Ectodermal cell (in vitro differentiated cells): ENCODE measurements around the gene KDR.

Experiments used
- H3K27ac ChIP-seq: 2 replicates; pipeline ENCODE4 v1.7.0; 2013; ENCODE audit warnings: mild to moderate bottlenecking, low read depth, low read length; ENCODE audit not compliant: insufficient read depth, poor library complexity, severe bottlenecking
- H3K27me3 ChIP-seq: 2 replicates; pipeline ENCODE4 v1.7.0; 2013; ENCODE audit warnings: mild to moderate bottlenecking, low read length; ENCODE audit not compliant: insufficient read depth, control insufficient read depth, poor library complexity, severe bottlenecking
- H3K36me3 ChIP-seq: one replicate; pipeline ENCODE4 v1.7.0; 2013; ENCODE audit warnings: low read length; ENCODE audit not compliant: control insufficient read depth, insufficient read depth
- H3K4me1 ChIP-seq: one replicate; pipeline ENCODE4 v1.7.0; 2013; ENCODE audit warnings: low read length; ENCODE audit not compliant: control insufficient read depth, insufficient read depth
- H3K4me3 ChIP-seq: 2 replicates; pipeline ENCODE4 v1.7.0; 2013; ENCODE audit warnings: low read depth, low read length, control low read depth; ENCODE audit not compliant: insufficient read depth
- H3K9me3 ChIP-seq: 2 replicates; pipeline ENCODE4 v1.7.0; 2013; ENCODE audit warnings: mild to moderate bottlenecking, low read length, moderate library complexity; ENCODE audit not compliant: control insufficient read depth
- WGBS, 2 experiments: methylation state at CpG; one replicate each; pipeline ENCODE4 v1.1.7; 2013; ENCODE audit warnings: missing lambda C conversion rate in 2 of 2; 5-methylcytosine and 5-hydroxymethylcytosine counted together

KDR gene

DNA sequence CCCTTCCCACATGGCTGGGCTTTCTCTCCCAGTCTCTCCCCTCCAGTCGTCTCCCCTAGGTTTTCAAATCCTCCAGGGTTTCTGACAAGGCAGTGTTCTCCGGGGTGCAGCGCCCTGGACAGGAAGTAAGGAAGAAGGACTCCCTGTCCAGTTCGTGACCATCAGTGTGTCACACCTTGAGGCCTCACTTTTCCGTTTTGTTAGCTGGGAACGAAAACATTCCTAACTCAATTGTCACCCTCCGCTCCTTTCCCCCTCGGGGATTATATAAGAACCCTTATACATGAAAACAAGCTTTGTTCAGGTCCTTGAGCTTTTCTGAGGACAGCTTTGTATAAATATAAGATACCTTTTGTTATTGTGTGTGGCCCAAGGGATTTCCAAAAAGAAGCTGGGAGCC, 92.1 kb downstream of the KDR start:
- H3K27me3 ChIP-seq: no peaks in the 10 kb centered on the region
- H3K9me3 ChIP-seq: no peaks in the 10 kb centered on the region
- 89 to 93% methylated on average over 8 of the region's 8 CpGs for WGBS, 2 experiments
- H3K4me3 ChIP-seq: no peak overlapping the region
- no peaks in the 10 kb centered on the region for H3K36me3 ChIP-seq
- H3K4me1 ChIP-seq: peaks cover 13% of the 10 kb centered on the region
- no peak overlapping the region for H3K27ac ChIP-seq

DNA sequence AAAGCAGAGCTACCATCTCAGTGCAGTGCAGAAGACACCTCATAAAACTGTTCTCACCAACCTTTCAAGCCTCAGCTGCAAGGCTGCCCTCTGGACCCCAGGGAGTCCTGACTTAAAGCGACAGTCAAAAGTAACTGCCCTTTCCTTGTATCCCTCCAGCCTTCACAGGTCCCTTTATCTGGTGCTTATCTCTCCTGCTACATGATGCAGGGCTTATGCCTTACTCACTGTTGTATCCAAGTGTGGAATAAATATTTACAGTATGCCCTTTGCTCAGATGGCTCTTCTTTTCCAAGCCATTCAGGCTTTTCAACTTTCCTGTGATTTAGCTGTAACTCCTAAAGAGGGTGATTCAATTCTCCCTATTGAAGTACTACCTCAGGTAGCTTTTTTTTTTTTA, 92.6 kb downstream of the KDR start:
- Histone ChIP-seq H3K4me3 (no peak overlapping the region), H3K9me3 (no peaks in the 10 kb centered on the region), H3K27ac (no peak overlapping the region), H3K27me3 (no peaks in the 10 kb centered on the region), H3K4me1 (peaks cover 13% of the 10 kb centered on the region), H3K36me3 (no peaks in the 10 kb centered on the region)
- WGBS, 2 experiments: 41 to 57% methylated on average over 1 of the region's 1 CpG

DNA sequence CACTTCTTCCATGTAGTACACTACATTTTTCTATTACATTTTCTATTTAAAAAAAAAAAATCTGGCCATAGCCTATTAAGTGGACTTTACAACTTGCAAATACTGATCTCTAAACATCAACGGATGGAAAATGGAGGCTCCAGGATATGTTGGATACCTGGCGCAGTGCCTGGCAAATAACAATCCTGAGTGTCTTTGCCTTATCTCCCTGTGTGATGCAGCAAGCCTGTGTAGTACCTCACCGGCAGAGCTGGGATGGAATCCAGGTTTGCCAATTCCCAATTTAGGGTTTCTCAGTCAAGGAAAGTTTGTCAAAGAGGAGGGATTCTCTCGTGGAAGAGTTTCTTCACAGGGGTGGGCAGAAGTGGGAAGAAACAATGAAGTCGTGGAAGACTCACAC, 93.2 kb downstream of the KDR start:
- Histone ChIP-seq H3K27me3 (no peaks in the 10 kb centered on the region), H3K36me3 (no peaks in the 10 kb centered on the region), H3K4me3 (no peak overlapping the region), H3K9me3 (no peaks in the 10 kb centered on the region), H3K4me1 (peaks cover 13% of the 10 kb centered on the region), H3K27ac (no peak overlapping the region)
- 91 to 94% methylated on average over 5 of the region's 5 CpGs for WGBS, 2 experiments

GRCh38 chr4:55031158-55031557, 94.2 kb downstream of the KDR start:
- WGBS, 2 experiments: 80 to 89% methylated on average over 3 to 5 of the region's 5 CpGs

DNA sequence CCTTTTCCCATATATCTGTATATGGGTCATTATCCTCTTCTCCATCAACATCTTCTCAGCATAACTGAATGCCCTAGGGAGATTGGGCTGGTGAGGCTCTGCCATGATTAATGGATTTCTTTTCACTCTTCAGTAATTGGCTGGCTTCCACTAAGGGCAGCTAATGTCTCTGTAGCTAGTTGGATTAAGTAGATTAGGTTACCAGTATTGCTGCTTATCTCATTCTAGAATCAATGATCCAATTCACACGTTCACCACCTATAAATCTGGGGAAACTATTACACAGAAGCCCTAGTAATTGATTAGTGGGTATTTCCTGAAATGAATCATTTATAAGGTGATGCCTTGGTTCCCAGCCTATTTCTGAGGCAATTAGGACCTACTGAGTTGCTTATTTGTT, 94.8 kb downstream of the KDR start:
- Histone ChIP-seq H3K9me3 (no peaks in the 10 kb centered on the region), H3K36me3 (no peaks in the 10 kb centered on the region), H3K27ac (no peak overlapping the region), H3K4me3 (no peak overlapping the region), H3K27me3 (no peaks in the 10 kb centered on the region), H3K4me1 (peaks cover 13% of the 10 kb centered on the region)
- WGBS, 2 experiments: no CpG with 5 or more reads among the region's 1 CpG

More at GRCh38 chr4:55031158-55031557, 94.2 kb downstream of the KDR start:
- no peaks in the 10 kb centered on the region for H3K9me3 ChIP-seq
- H3K4me1 ChIP-seq: peaks cover 13% of the 10 kb centered on the region
- no peak overlapping the region for H3K27ac ChIP-seq
- no peaks in the 10 kb centered on the region for H3K27me3 ChIP-seq
- no peaks in the 10 kb centered on the region for H3K36me3 ChIP-seq
- no peak overlapping the region for H3K4me3 ChIP-seq

DNA sequence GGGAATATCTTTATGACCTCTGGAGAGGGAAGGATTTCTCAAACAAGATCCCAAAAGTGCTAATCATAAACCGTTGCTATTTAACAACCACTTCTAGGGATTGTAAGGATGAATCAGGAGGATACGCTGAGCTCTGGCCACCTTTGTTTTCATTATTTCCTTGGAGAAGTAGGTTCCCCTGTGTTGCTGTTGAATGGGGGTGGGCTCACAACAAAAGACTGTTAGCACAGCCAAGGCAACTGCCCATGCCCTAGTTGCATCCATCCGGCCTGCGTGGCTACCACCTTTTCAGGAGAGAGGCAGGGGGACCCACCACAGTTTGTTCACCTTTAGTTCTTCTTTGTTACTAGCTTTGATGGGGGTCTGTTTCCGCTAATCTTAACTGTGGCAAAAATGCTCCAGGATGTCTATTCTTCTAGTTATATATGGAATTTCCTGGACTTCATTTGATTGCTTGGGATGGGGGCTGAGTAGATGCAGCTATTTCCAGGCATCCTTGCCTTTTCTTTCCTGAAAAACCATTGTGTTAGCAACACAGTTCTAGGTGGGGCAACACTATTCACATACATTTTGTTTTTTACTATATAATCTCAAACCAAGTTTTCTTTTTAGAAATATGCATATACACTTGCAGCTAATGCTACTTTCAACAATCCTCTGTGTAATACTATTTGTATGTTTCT, 95.4 kb downstream of the KDR start:
- H3K4me3 ChIP-seq: no peak overlapping the region
- H3K27me3 ChIP-seq: no peaks in the 10 kb centered on the region
- H3K4me1 ChIP-seq: peaks cover 13% of the 10 kb centered on the region
- H3K36me3 ChIP-seq: no peaks in the 10 kb centered on the region
- H3K27ac ChIP-seq: no peak overlapping the region
- no peaks in the 10 kb centered on the region for H3K9me3 ChIP-seq
- 33 to 49% methylated on average over 4 to 5 of the region's 5 CpGs for WGBS, 2 experiments

- no peak overlapping the region for H3K4me3 ChIP-seq
- H3K4me1 ChIP-seq: peaks cover 13% of the 10 kb centered on the region
- H3K27me3 ChIP-seq: no peaks in the 10 kb centered on the region
- WGBS, 2 experiments: 100% methylated on average over 1 of the region's 1 CpG; no CpG with 5 or more reads in 1 of the 2 experiments
- no peaks in the 10 kb centered on the region for H3K36me3 ChIP-seq
- no peak overlapping the region for H3K27ac ChIP-seq
- no peaks in the 10 kb centered on the region for H3K9me3 ChIP-seq
Measured at GRCh38 chr4:55029321-55029720, 96.1 kb downstream of the KDR start.
